Superior temporal gyrus (tissue), 1 donor: Measurements from ENCODE around the gene KLF16.

Experiments used
- DNase-seq: peaks from one replicate; pipeline ENCODE4 v3.0.0-alpha.2; 2016; ENCODE audit errors: extremely low spot score

Gene KLF16

DNA sequence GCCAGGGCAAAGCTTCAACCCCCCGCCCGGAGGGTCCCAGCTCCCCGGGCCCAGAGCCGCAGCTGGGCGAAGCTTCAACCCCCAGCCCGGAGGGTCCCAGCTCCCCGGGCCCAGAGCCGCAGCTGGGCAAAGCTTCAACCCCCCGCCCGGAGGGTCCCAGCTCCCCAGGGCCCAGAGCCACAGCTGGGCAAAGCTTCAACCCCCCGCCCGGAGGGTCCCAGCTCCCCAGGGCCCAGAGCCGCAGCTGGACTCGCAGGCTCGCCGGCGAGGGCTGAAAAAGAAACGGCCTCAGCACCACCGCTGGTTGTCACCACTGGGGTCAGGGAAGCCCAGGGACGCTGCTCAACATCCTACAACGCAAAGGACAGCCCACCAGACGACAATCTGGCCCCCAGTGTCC is 20.3 kb downstream of the KLF16 start:
- DNase-seq: no peak

DNA sequence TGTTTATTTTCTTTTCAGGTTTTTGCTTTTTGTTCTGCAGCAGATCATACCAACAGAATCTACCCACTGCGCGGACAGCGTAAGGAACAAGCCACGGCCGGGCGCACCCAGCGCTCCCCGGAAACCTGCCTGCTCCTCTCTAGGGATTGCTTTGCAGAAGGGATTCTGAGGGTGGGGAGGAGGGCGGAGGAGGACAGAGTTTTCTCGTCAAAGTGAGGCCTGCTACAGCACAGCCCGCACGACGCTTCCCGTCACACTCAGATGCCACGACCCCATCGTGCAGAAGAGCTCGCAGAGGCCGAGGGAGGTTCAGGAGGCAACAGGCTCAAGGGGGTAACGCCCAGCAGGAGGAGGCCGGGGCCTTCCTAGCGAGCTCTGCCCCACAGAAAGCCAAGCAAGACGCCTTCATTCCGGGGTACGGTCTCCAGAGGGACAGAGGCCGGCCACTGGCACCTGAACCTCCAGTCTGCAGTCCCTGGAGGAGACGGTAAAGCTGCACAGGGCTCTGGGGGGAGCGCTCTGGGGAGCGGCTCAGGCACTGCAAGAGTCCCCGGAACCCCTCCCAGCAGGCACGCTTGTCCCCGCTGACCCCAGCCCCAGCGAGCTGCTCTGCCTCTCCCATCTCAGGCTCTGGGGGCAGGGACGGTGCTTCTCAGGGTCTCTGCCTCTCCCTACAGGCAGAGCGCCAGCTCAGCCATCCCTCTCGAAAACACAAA is 22.0 kb downstream of the KLF16 start:
- DNase-seq: no peak

DNA sequence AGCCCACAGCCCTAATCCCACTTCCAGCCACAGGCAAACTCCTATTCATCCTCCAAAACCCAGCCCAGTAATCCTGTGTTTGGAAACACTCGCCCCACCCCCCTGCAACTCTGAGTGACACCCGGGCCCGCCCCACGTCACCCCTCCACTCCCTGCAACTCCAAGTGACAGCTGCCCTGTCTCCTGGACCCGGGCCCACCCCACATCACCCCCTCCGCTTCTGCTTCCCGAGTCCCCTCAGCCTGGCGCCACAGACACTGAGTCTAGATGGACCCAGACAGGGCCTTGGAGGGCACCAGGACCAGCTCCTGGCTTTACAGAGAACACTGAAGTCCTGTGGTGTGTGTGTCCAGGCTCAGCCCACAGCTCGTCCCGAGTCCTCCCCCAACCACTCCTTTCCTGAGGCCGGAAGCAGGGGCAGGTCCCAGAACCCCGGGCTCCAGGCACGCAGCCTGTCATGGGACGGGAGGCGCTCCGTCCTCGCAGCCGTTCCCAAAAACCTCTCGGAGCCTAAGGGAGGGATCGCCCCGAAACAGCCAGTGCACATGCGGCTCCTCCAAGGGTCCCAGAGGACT is 22.8 kb downstream of the KLF16 start:
- no peak for DNase-seq

DNA sequence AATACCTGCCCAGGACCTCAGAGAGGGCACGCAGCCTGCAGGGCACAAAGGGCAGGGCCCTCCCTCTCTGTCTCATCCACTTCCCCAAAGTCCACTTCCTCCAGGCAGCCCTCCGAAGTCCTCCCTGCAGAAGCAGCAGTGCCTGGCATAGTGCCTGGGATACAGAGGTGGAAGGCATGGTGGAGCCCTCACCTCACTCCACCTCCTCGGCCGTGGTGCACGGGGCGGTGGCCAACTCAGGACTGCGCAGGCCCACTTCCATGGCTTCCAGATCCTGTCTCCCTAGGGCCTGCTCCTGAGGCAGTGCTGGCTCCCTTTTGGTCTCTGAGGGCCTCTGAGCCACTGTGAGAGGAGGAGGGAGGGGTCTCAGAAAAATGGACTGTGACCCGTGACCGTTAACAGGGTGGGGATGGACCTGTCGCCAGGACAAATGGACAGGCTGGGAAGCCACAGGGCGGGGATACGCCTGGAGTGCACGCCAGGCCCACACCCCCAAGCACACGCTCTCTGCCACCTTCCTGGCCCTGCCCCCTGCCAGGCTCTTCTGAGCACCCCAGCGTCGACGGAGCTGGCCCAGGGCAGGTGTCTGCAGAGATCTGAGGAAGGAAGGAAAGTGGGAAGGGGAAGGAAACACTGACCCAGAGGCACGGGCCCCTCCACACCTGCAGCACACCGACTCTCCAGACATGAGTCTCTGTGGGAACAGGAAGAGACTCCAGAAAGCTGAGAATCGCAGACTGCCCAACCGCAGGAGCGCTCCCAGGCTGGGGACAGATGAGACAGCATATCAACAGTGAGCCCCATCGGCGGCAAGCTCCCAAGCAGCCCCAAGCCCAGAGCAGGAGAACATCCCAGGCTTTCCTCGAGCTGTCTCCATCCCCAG is 23.5 kb downstream of the KLF16 start:
- no peak for DNase-seq

DNA sequence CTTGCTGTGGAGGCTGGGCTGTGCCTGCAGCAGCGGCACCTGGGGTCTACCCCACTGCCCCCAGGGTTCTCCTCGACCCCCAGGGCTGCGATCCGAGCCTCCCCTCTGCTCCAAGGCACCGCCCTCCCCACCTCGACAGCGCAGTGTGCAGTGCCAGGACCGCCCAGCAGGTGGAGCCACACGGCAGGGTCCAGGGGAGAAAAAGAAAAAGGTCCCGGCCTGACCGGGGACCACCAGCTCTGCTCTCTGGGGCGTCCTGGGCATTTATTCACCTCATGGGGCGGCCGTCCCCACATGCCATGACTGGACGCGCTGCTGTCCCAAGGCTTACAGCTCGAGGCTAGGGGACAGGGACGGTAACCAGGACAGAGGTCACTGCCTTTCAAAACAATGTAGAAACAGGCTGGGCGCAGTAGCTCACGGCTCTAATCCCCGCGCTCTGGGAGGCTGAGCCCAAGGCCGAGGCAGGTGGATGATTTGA is 25.7 kb downstream of the KLF16 start:
- no peak for DNase-seq

DNA sequence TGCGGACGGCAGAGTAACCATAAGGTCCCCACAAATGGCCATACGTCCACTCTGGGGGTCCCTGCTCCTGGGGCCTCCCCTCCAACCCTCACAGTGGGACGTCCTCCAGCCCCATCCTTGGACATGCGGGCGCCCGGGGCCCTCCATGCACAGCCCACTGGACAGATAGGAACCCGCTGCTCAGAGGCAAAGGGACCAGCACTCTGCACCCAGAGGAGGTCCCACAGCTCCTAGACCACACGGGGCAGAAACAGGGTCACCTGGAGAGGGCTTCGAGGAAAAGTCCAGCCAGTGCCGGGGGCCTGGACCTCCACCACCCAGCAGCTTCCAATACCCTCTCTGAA is 26.2 kb downstream of the KLF16 start:
- no peak for DNase-seq

DNA sequence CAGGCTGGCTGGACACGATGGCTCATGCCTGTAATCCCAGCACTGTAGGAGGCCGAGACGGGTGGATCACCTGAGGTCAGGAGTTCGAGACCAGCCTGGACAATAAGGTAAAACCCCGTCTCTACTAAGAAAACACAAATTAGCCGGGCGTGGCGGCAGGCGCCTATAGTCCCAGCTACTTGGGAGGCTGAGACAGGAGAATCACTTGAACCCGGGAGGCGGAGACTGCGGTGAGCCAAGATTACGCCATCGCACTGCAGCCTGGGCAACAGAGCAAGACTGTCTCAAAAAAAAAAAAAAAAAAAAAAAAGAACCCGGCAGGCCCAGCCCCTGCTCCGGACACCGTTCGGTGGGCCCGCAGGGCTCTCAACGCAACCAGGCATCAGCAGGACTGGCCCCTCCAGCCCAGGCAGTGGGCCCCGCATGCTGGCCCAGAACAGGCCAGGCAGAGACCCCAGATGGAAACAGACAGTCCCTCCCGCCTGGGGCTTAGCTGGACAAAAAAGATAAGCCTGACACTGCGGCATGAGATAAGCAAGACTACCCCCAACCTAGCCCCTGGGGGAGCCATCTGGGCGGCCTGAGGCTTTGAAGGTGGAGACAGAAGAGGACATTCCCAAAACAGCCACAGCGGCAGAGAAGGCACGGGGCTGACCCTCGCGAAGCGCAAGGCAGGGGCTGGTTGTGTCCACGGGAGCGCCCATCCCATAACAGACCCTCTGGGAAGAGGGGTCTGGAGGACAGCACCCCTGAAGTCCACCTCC is 26.7 kb downstream of the KLF16 start:
- no peak for DNase-seq

DNA sequence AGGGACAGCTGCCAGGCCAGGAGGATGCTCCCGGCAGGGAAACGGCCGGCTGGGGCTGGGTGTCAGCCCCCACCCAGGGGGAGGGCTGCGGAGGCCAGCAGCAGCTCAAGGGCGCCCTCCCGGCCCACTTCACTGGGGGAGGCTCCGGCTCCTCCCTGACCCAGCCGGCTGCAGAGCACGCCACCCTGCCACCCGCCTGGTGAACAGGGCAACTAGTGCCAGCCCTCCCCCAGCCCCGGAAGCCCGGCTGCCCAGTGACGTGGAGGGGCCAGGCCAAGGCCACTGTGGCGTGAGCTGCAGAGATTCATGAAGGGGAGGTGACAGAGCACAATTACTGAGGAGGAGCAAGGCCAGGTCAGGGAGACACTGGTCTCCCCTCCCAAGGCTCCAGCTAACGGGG is 29.8 kb downstream of the KLF16 start:
- DNase-seq: no peak

DNA sequence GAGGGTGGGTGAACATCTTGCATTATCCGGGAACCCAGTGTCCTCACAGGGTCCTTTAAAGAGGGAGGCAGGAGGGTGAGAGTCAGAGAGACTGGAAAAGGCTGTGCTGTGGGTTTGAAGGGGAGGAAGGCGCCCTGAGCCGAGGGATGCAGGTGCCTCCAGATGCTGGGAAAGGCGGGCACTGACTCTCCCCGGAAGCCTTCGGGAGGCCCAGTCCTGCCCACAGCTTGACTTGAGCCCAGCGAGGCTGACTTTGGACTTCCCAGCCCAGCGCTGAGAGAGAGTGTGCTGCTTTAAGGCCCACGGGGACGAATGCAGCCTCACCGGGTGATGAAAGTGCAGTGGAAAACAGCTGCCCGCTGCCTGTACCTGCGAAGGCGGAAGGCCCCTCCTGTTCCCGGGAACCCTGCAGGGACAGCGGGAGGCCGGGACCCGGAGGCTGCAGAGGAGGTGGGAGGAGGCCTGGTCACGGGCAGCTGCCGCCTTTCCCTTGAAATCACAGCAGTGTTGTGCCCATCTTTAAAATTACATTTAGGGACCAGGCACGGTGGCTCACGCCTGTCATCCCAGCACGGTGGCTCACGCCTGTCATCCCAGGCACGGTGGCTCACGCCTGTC is 31.2 kb downstream of the KLF16 start:
- no peak for DNase-seq

DNA sequence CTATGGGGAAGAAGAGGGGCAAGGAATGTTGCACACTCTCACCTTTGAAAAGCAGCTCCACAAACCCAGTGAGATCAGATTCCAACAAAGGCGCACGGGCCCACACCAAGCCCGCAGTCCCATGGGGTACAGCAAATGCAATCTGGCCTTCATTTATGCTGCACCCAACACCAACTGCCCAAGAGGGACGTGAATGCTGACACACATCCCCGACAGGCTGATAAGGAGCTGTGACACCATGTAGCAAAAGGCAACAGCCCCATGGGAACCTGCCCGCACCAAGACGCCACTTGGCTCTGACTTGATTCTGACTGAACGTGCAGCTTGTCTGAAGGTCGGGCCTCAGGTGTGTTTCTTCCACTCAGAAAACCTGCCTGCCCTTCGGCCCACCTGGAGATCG is 32.4 kb downstream of the KLF16 start:
- DNase-seq: no peak

DNA sequence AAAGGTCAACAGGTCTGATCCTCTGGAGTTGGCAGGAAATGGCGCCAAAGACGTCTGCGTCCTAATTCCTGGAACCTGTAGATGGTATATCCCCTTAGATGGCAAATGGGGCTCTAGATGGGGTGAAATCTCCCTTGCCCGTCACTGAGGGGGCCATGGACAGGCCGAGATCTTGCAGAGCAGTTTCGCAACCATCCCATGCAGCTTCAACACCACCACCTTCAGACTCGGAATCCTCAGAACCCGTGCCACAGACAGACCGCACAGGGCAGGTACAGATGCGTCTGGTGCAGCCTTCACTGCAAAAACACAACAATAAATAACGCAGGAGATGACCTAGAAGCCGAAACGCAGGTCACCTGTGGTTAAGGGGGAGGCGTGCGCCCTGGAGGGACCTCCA is 32.8 kb downstream of the KLF16 start:
- no peak for DNase-seq

DNA sequence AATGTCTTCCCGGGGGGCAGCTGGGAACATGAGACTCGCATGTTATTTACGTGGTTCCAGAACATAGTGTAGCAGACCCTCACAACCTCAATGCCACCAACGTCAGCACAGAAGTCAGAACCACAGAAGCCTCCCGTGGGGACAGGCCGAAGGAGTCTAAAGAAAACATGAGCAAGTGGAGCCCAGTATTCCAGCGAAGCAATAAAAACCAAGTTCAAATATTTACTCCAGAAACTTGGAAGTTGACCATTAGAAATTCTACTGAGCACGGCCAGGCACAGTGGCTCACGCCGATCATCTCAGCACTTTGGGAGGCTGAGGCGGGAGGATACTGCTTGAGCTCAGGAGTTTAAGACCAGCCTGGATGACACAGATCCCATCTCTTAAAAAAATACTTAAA is 33.4 kb downstream of the KLF16 start:
- DNase-seq: no peak

DNA sequence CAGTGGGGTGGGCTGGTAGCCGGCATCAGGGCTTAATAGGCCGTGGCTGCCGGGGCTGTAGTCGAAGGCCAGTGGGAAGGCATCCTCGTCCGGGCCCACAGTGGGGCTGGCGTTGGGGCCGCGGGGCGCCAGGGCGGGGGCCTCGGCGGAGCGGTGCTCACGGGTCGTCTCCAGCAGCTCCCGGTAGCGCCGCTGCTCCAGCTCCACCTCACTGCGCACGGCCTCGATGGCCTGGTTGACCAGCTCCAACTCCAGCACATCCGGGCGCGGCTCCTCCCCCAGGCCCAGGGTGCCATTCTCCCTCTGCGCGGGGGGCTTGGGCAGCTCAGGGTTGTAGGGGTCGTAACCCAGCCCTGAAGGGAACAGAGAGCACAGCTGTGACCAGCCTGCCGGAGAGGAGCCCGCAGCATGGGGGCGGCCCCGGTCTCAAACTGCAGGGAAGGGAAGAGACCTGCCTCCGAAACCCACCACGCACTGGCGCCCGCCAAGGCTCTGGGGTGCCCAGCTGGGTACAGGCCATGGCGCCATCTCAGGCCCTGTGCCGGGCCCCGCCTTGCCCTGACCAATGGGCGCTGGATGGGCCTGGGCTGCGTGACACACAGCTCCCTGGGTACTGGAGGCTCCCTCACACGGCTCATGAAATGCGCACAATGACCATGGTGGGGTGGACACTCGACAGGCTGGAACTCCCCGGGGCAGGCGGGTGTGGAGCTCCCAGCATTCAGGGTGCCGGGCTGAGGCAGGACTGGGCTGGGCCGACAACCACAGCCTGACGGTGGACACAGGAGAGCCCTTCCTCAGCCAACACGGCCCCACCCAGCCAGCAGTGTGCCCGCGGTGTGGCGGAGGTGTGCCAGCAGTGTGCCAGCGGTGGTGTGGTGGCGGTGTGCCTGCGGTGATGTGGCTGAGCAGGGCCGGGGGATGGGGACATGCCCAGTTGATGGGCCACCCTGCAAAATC is 34.8 kb downstream of the KLF16 start:
- DNase-seq: no peak

DNA sequence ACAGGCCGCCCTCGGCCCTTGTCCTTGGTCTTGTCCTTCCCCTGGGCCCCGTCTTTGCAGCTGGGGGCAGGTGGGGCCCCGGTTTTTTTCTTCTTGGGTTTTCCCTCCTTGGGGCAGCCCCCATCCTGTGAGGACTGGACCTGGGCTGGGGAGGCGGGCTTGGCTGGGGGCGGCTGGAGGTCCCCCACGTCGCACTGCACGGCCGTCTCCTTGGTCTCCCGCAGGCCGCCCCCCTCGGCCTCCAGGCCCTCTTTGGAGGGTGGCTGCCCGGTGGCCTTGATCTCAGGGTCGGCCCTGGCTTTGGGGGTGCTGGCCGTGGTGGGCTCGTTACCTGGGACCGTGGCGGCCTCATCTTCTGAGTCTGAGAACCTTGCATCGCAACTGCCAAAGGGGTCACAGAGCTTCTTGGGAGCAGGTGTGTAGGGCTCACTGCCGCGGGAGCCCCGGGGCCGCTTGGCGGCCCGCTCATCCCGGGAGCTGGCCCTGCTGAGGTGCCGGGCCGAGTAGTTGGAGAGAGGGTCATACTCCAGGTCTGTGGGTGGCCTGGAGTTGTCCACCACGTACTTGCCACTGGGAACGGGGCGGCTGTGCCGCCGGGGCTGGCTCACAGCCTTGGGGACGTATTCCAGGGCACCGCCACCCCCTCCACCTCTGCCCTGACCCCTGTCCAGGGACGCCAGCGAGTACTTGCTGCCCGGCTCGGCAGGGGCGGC is 35.7 kb downstream of the KLF16 start:
- DNase-seq: no peak

DNA sequence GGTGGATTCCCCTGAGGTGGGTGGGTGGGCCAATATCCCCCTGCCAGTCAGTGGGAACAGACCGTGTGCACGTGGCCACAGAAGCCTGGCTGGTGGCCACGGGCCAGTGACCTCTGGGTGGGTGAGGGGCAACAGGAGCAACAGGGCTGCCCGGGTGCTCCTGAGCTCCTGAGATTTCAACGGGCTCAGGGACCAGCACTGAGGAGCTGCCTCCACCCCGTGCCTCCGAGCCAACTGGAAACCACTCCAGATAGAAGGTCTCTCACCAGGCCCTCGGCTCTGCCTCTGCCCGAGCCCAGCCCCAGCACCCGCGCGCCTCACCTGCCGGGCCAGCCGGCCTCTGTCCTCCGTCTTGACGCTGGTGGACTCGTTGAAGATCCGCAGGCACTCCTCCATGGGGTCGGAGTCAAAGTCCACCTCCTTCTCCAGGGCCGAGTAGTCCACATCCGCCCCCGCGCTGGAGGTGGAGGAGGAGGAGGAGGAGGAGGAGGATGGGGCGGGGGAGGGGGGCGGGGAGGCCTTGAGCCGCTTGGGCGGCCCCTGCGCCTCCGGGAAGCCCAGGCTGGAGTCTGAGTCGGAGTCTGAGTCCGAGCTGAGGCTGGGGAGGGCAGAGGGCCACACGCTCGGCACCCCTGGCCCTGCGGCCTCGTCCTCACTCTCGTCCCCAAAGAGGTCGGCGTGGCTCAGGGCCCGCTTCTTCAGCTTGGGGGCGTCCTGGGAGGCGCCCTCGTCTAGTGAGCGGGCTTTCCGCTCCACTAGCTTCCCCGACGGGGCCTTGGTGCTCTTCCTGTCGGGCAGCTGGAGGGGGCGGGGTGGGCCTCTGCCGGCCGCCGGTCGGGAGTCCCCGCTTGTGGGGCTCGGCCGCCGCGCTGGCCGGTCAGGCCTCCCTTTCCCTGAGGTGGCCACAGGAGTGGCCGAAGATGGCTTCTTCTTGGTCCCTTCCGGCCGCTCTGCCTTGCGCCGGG is 36.5 kb downstream of the KLF16 start:
- DNase-seq: no peak

DNA sequence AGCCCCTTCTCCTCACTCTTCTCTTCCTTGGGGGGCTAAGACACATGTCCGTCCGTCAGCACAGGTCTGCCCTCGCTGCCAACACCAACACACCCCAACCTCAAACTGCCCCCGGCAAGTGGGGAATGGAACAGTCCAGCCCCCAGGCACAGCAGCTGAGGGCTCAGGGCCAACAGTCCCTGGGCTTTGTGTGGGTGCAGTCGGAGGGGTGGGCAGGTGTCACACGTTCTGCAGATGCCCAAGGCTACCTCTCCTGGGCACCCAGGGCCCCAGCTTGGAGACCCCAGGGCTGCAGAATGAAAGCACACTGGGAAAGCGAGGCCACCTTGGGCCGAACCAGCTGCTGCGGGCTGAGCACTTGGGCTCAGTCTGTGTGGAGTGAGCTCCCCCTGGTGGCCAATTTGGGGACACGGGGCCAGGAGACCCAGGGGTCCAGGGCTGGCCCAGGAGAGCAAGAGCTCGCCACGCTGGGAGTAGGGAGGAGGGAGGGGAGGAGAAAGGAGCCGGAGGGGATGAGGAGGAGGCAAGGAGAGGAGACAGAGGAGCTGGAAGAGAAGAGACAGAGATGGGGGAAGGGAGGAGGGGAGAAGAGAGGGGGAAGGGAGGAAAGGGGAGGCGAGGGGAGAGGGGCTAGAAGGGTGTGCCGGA is 37.3 kb downstream of the KLF16 start:
- peak; percentile 82 for DNase-seq

DNA sequence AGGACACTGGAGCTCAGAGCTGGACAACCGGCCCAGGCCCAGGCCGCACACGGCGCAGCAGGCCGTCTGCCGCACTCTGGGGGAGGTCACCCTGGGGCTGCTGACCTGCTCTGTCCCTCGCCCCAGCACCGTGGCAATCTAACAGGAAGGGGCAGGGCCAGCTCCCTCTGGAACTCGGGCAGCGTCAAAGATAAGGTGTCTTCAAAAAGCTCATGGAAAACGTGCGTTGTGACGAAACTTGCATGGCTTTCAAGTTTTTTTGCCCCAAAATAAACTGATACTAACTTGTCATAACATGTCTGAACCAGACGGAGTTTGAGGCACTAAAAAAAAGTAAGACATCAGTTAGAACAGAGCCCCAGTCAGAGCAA is 39.1 kb downstream of the KLF16 start:
- no peak for DNase-seq

DNA sequence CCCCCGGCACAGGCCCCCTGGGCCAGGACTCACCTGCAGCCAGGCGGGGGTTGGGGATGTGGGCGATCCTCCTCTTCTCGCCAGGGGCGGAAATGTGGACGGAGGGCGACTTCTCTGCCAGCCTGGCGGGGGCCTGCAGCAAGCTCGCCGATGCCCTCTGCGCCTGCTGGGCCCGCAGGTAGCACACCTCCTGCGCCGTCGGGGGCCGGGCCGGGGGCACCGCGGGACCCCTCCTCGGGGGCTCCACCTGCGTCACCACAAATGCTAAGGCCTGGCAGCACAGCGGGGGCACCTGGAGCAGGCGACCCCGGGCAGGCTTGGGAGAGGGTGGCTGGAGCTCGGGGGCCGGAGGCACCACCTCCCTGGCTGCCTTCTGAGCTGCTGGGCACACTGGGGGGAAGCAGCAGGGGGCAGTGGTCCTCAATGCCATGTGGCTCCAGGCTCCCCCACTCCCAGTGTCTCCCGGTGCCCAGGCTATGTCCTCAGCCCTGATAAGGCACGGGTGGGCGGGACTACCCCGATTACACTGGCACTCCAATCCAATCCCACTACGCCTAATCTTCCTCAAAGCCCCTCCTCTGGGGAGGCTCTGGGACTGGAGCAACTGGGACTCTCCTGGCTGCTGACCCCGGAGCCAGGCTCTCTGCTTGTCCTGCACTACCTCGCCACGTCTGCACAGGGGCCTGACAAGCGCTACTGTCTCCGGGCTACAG is 39.7 kb downstream of the KLF16 start:
- no peak for DNase-seq
